ENCODE data around the gene ZBTB7B. TPM values are rescaled to one million over a fixed set of nuclear protein-coding genes. Genes with fewer than 3 reads are reported as not detected.
A peak's percentile ranks its signal among the peaks of the same experiment; 100 is the strongest.

The ZBTB7B gene
- total RNA-seq, 2 experiments from 2014 or later: 16.3 to 23.2 TPM

GRCh38 chr1:155051342-155051776 is 48.8 kb downstream of the ZBTB7B start:
- Histone ChIP-seq H3K27ac (ENCODE audit: low read depth, low read length, poor library complexity, severe bottlenecking) (no peak overlapping the region), H3K4me1 (ENCODE audit: insufficient read depth, low read length, poor library complexity, severe bottlenecking) (peaks cover 35% of the 10 kb centered on the region), H4K20me1 (ENCODE audit: insufficient read depth, low read length) (no peaks in the 10 kb centered on the region), H3K9me2 (ENCODE audit: insufficient read depth, low read length) (no peaks in the 10 kb centered on the region), H3K36me3 (ENCODE audit: insufficient read depth, low read length) (no peaks in the 10 kb centered on the region), H3K4me2 (ENCODE audit: low read length) (peak overlapping the region; percentile 99), H3K79me2 (ENCODE audit: insufficient read depth, low read depth, low read length) (no peaks in the 10 kb centered on the region), H2AFZ (ENCODE audit: low read length) (peak overlapping the region; percentile 63), H3K4me3 (ENCODE audit: low read depth, low read length, poor library complexity, severe bottlenecking) (peak overlapping the region; percentile 91), H3K9me3 (ENCODE audit: low read length) (no peaks in the 10 kb centered on the region)
- BruUV-seq (replicated peaks): no TSS peak
- no peak for DNase-seq (ENCODE audit: low spot score)
- ChIA-PET POLR2A (interaction anchor here (0.6 to 1.2 kb wide), 3 partner anchors 9 to 50 kb away, joined by 3 to 4 read pairs (median 3); no protein-coding TSS in a partner anchor), CTCF (ENCODE audit: unreplicated experiment) (interaction anchor here (0.6 to 1.7 kb wide), 3 partner anchors 10 to 34 kb away, joined by 3 to 6 read pairs (median 5); no protein-coding TSS in a partner anchor)
- intact Hi-C loops (cut with micrococcal nuclease; ENCODE audit: unreplicated experiment): loop anchor here (1.0 kb wide), 1 partner anchor 50 kb away; no protein-coding TSS in a partner anchor
- TF ChIP-seq CTCF (conservative IDR thresholded peaks at IDR 0.05; ENCODE audit: low read length) (no peak; the same call in 1 of the 2 replicates), EZH2phosphoT487 (IDR thresholded peaks at IDR 0.05; ENCODE audit: borderline replicate concordance, low read depth, low read length) (no peak)

DNA sequence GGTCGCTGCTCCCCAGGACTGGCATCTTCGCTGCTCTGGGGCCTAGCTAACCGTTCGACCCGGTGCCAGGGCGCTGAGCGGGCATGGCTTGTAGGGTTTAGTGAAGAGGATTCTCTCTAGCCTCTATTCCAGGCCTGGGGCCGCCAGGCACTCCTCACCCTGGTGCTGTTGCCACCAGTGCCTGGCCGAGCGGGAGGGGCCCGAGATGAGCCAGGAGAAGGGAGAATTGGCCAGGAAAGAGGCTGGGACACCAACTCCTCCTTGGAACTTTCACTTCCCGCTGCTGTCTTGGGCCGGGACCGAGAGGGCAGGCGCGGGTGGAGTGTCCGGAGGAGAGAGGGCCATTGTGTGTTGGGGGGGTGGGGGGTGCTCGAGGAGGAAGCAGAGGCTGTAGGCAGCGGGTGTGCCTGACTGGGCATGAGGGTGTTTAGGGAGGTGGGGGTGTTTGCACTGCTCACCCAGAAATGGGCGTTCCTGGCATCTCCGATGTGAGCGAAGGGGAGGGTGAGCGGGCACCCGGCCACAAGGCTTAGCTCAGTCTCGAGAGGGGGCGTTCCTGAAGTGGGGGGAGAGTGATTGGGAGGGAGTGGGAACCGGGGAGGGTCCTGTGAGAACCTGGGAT is 49.3 kb downstream of the ZBTB7B start:
- peak overlapping the region; percentile 99 for H3K4me2 ChIP-seq (ENCODE audit: low read length)
- H3K9me3 ChIP-seq (ENCODE audit: low read length): no peaks in the 10 kb centered on the region
- H4K20me1 ChIP-seq (ENCODE audit: insufficient read depth, low read length): no peaks in the 10 kb centered on the region
- peak overlapping the region; percentile 91 for H3K4me3 ChIP-seq (ENCODE audit: low read depth, low read length, poor library complexity, severe bottlenecking)
- H2AFZ ChIP-seq (ENCODE audit: low read length): peak overlapping the region; percentile 63
- H3K4me1 ChIP-seq (ENCODE audit: insufficient read depth, low read length, poor library complexity, severe bottlenecking): peaks cover 35% of the 10 kb centered on the region
- ChIA-PET POLR2A (interaction anchor here (0.6 to 1.5 kb wide), 3 partner anchors 9 to 51 kb away, joined by 3 to 6 read pairs (median 4); no protein-coding TSS in a partner anchor), CTCF (ENCODE audit: unreplicated experiment) (interaction anchor here (0.6 to 1.7 kb wide), 3 partner anchors 10 to 1553 kb away, joined by 3 to 6 read pairs (median 3); no protein-coding TSS in a partner anchor)
- H3K27ac ChIP-seq (ENCODE audit: low read depth, low read length, poor library complexity, severe bottlenecking): no peak overlapping the region
- intact Hi-C loops (cut with micrococcal nuclease; ENCODE audit: unreplicated experiment): loop anchor here (1.0 kb wide), 1 partner anchor 51 kb away; no protein-coding TSS in a partner anchor
- no peaks in the 10 kb centered on the region for H3K9me2 ChIP-seq (ENCODE audit: insufficient read depth, low read length)
- H3K79me2 ChIP-seq (ENCODE audit: insufficient read depth, low read depth, low read length): no peaks in the 10 kb centered on the region
- peak; percentile 37 for DNase-seq (ENCODE audit: low spot score)
- no TSS peak for BruUV-seq (replicated peaks)
- H3K36me3 ChIP-seq (ENCODE audit: insufficient read depth, low read length): 0 out of 2 replicates have a peak, but pooled peaks cover 5% of the 10 kb centered on the region
- no peak for TF ChIP-seq EZH2phosphoT487 (IDR thresholded peaks at IDR 0.05; ENCODE audit: borderline replicate concordance, low read depth, low read length)
- TF ChIP-seq CTCF (conservative IDR thresholded peaks at IDR 0.05; ENCODE audit: low read length): no peak

Data from OCI-LY7 (cell line).